GM18520 (cell line): ENCODE results near the gene PIM3.

Source experiments
- ATAC-seq: cut with Tn5 transposase; IDR thresholded peaks from one replicate; pipeline ENCODE4 v1.9.1; 2021; ENCODE audit not compliant: unreplicated experiment

PIM3 gene

GRCh38 chr22:49927483-49928184 is 32.9 kb upstream of the PIM3 start:
- no peak for ATAC-seq

- no peak for ATAC-seq
Measured at GRCh38 chr22:49928185-49928495, 32.4 kb upstream of the PIM3 start.

- no peak for ATAC-seq
Measured at GRCh38 chr22:49928555-49929210, 31.9 kb upstream of the PIM3 start.

- ATAC-seq, result no peak
Measured at GRCh38 chr22:49929211-49929979, 31.2 kb upstream of the PIM3 start.

GRCh38 chr22:49929994-49930575 is 30.5 kb upstream of the PIM3 start:
- no peak for ATAC-seq

- ATAC-seq, result no peak
Measured at GRCh38 chr22:49930596-49931412, 29.8 kb upstream of the PIM3 start.

GRCh38 chr22:49933236-49934159 is 27.1 kb upstream of the PIM3 start:
- ATAC-seq, result no peak

- no peak for ATAC-seq
Measured at GRCh38 chr22:49934160-49934890, 26.2 kb upstream of the PIM3 start.

GRCh38 chr22:49934891-49935557 is 25.5 kb upstream of the PIM3 start:
- ATAC-seq, result no peak

GRCh38 chr22:49935561-49935960 is 25.0 kb upstream of the PIM3 start:
- ATAC-seq, result no peak

- ATAC-seq, result peak; percentile 76
Measured at GRCh38 chr22:49936018-49936972, 24.3 kb upstream of the PIM3 start.

- ATAC-seq, result no peak
Measured at GRCh38 chr22:49936973-49937757, 23.4 kb upstream of the PIM3 start.

GRCh38 chr22:49937758-49938564 is 22.6 kb upstream of the PIM3 start:
- no peak for ATAC-seq

GRCh38 chr22:49938565-49939136 is 21.9 kb upstream of the PIM3 start:
- ATAC-seq, result no peak

GRCh38 chr22:49941507-49942316 is 18.9 kb upstream of the PIM3 start:
- no peak for ATAC-seq
